Measurements from ENCODE around the gene MOB1B.
"Not testable (repeated sequence)": the region's sequence is repeated elsewhere in the genome, so short reads cannot be mapped to it uniquely, and the experiment has no call there.

The MOB1B gene

GRCh38 chr4:70956549-70957210, 54.5 kb downstream of the MOB1B start:
- DNase-seq (ENCODE audit: low spot score) = no peak

DNA sequence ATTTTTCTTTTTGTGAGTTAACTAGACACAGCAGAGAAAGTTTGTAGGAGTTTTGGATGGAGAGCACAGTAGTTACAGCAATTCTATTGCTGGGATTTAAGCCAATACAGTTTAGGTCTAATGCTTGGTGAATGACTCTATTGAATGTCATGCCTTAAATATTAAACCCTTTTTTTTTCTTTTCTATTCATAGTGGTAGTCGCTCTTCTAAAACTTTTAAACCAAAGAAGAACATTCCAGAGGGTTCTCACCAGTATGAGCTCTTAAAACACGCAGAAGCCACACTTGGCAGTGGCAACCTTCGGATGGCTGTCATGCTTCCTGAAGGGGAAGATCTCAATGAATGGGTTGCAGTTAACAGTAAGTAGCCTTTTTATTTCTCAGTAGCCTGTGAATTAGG, 56.5 kb downstream of the MOB1B start:
- peak; percentile 87 for DNase-seq (ENCODE audit: low spot score)

DNA sequence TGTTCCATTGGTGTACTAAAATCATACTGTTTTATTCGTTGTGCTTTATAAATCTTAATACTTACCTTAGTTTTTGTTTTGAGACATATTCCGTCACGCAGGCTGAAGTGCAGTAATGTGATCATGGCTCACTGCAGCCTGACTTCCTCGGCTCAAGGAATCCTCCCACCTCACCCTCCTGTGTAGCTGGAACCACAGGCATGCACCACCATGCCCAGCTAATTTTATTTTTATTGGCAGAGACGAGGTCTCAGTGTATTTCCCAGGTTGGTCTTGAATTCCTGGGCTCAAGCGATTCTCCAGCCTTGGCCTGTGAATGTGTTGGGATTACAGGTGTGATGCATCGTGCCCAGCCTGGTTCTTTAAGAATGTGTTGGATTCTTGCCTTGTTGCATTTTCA, 66.9 kb downstream of the MOB1B start:
- DNase-seq (ENCODE audit: low spot score) = no peak

DNA sequence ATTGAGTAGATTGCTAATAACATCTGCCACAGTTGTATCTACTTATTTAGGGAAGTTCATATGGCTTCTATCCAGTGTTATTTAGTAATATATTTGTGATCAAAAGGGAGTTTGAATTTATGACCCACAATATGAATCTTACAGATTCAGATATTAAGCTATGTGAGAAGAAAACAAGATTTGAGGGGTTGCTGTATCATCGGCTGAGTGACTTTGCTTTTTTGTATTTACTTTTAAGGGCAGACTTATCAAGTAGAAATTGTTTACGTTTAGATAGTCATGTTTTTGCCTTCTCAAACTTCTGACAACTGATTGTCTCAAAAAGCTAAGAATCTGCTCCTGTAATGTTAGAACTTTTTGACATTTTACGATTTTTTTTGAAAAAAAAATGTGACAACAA, 74.1 kb downstream of the MOB1B start:
- no peak for DNase-seq (ENCODE audit: low spot score)

- DNase-seq (ENCODE audit: low spot score) = no peak
These were observed 77.4 kb downstream of the MOB1B start for GRCh38 chr4:70979445-70980008.

- no peak for DNase-seq (ENCODE audit: low spot score)
These were observed 78.0 kb downstream of the MOB1B start for GRCh38 chr4:70980196-70980595.

- DNase-seq (ENCODE audit: low spot score) = no peak
These were observed 81.9 kb downstream of the MOB1B start for GRCh38 chr4:70984106-70984505.

DNA sequence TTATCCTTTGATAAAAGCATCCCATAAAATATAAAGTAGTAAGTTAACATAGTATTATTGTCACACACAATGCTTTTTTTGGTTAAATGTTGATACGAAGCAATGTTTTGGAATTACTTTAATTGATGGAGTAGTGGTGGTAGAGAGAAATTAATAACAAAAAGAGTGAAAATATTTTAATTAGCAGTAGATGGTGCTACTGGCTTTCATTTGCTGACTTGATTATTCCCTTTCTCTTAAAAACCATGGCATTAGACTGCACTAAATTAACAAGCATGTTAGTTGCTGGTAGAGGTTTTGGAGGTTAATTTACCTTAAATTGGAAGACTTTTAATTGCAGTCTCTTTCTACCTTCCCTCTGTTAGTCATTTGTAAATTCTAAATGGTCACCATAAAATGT, 82.4 kb downstream of the MOB1B start:
- DNase-seq (ENCODE audit: low spot score) = no peak

DNA sequence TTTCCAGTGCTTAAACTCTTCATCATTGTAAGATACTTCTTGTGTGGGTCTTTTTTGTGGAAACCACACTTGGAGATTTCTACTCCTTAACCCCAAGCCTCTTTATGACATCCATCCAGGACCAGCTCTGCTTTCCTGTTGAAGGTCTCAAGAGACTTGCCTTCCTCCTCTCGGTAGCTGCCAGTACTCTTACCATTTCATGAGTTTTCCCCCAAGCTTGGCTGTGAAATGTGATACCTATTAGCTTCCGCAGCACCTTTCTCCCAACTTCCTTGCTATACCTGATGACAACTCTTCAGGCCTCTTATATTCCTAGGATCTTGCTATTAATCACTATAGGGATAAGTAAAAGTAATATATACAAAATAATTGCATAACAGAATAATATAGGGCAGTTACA, 89.4 kb downstream of the MOB1B start:
- DNase-seq (ENCODE audit: low spot score) = no peak

- no peak for DNase-seq (ENCODE audit: low spot score)
These were observed 90.3 kb downstream of the MOB1B start for GRCh38 chr4:70992391-70992881.

GRCh38 chr4:70993181-70994068, 91.3 kb downstream of the MOB1B start, which contains the start of gene DCK:
Gene DCK (plus strand): TSS chr4:70993649. CDS start chr4:70993836, 187 bp downstream.
- DNase-seq (ENCODE audit: low spot score) = peak; percentile 99

- DNase-seq (ENCODE audit: low spot score) = no peak
These were observed 91.8 kb downstream of the MOB1B start for GRCh38 chr4:70994069-70994366.

DNA sequence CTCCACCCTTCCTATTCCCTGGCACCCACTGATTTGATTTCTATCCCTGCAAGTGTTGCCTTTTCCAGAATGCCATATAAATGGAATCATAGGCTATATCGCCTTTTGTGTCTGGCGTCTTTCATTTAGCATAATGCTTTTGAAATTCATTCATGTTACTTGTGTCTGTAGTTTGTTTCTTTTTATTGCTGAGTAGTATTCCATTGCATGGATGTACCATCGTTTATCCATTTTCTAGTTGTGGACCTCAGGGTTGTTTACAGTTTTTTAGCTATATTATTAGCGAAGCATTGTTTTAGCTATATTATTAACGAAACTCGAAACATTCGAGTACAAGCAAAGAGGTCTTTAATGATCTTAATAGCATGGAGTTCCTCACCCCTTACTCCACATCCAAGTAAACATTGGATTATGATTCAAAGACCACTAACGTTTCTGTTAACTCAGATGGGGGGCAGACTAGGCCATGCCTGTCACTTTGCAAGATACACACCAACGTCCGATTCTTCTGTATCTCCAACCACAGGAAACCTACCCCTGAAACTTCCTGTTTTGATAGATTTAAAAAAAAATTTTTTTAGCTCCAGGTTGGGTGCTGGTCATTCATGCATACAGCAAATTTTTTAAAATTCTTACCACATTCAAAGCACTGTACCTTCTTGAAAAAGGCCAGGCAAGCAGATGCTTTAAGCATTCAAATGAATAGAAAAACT, 92.4 kb downstream of the MOB1B start:
- DNase-seq (ENCODE audit: low spot score) = no peak

GRCh38 chr4:70996018-70996360, 93.8 kb downstream of the MOB1B start:
- DNase-seq (ENCODE audit: low spot score) = no peak

DNA sequence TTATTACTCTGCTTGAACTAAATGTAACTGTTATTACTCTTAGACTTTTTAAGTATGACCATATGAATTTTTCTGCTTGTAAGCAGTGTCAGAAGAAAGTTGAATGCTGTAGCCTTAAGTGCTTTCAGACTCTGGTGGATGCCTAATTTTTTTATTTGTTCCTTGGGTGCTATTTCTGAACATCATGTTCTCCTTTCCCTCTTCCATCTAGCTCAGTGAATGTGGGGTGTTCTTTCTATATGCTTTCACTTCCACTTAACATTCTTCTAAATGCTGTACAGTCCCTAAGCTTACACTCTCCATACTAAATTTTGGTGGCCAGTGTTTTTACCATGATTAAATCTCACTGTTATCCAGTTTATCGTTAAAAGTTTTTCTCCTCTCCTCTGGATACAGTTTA, 94.9 kb downstream of the MOB1B start:
- no peak for DNase-seq (ENCODE audit: low spot score)

DNA sequence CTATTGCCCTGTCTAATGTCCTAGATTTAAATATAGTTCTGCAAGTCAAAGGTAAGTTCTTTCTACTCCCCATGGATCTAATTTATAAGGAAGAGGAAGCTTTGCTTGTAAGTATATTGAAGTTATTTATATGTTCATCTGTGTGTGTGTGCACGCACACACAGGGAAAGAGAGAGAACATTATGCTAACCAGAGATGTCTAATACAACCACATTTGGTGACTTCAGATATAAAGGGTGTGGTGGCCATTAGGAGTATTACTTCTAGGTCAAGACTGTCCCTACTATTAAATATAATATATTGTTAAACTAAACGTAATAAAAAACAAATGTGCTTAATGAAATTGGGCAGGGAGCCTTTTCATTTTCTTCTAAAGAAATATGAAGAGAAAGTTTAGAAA, 95.4 kb downstream of the MOB1B start:
- DNase-seq (ENCODE audit: low spot score) = no peak

DNA sequence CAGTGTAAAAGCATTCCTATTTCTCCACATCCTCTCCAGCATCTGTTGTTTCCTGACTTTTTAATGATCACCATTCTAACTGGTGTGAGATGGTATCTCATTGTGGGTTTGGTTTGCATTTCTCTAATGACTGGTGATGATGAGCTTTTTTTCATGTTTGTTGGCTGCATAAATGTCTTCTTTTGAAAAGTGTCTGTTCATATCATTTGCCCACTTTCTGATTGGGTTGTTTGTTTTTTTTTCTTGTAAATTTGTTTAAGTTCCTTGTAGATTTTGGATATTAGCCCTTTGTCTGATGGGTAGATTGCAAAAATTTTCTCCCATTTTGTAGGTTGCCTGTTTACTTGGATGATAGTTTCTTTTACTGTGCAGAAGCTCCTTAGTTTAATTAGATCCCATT, 97.5 kb downstream of the MOB1B start:
- not testable (repeated sequence) for DNase-seq (ENCODE audit: low spot score)

GRCh38 chr4:71001363-71001762, 99.2 kb downstream of the MOB1B start:
- not testable (repeated sequence) for DNase-seq (ENCODE audit: low spot score)

DNA sequence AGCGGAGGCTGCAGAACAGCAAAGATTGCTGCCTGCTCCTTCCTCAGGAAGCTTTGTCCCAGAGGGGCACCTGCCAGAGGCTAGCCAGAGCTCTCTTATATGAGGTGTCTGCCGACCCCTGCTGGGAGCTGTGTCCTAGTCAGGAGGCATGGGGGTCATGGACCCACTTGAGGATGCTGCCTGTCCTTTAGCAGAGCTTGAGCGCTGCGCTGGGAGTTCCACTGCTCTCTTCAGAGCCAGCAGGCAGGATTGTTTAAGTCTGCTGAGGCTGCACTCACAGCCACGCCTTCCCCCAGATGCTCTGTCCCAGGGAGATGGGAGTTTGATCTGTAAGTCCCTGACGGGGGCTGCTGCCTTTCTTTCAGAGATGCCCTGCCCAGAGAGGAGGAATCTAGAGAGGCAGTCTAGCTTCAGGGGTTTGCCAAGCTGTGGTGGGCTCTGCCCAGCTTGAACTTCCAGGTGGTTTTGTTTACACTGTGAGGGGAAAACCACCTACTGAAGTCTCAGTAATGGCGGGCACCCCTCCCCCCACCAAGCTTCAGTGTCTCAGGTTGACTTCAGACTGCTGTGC, 102.2 kb downstream of the MOB1B start:
- DNase-seq (ENCODE audit: low spot score) = no peak

GRCh38 chr4:71005025-71005424, 102.9 kb downstream of the MOB1B start:
- not testable (repeated sequence) for DNase-seq (ENCODE audit: low spot score)

GRCh38 chr4:71006203-71006907, 104.2 kb downstream of the MOB1B start:
- no peak for DNase-seq (ENCODE audit: low spot score)

- DNase-seq (ENCODE audit: low spot score) = no peak
These were observed 106.0 kb downstream of the MOB1B start for GRCh38 chr4:71008196-71008595.

Measured in AG20443 (cell line).